ENCODE results near the gene RNF208. TPM values are rescaled to one million over a fixed set of nuclear protein-coding genes. Genes with fewer than 3 reads are reported as not detected.

Gene RNF208
- total RNA-seq, 1 donor from 2014 or later = 31.5 TPM

- no peaks in the 10 kb centered on the region for H3K9me3 ChIP-seq (replicated peaks)
- no peaks in the 10 kb centered on the region for H3K27me3 ChIP-seq (ENCODE audit: low read depth)
- DNase-seq = peak; percentile 93
- H3K36me3 ChIP-seq = peaks cover 57% of the 10 kb centered on the region
- TF ChIP-seq, protein P1, sequence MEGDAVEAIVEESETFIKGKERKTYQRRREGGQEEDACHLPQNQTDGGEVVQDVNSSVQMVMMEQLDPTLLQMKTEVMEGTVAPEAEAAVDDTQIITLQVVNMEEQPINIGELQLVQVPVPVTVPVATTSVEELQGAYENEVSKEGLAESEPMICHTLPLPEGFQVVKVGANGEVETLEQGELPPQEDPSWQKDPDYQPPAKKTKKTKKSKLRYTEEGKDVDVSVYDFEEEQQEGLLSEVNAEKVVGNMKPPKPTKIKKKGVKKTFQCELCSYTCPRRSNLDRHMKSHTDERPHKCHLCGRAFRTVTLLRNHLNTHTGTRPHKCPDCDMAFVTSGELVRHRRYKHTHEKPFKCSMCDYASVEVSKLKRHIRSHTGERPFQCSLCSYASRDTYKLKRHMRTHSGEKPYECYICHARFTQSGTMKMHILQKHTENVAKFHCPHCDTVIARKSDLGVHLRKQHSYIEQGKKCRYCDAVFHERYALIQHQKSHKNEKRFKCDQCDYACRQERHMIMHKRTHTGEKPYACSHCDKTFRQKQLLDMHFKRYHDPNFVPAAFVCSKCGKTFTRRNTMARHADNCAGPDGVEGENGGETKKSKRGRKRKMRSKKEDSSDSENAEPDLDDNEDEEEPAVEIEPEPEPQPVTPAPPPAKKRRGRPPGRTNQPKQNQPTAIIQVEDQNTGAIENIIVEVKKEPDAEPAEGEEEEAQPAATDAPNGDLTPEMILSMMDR (IDR thresholded peaks at IDR 0.05; ENCODE audit: borderline replicate concordance) = no peak
- peaks cover 78% of the 10 kb centered on the region for H3K4me1 ChIP-seq
- H3K27ac ChIP-seq (replicated peaks) = peak within 1 kb of the TSS; percentile 100
- H3K4me3 ChIP-seq = peak within 1 kb of the TSS; percentile 100
- intact Hi-C loops (cut with micrococcal nuclease) = no loop called here
Observed at GRCh38 chr9:137188490-137189296, 33.3 kb downstream of the RNF208 start, which contains the start of the genes ANAPC2 and SSNA1. Gene ANAPC2, minus strand, starts transcription at chr9:137188560. Its CDS starts 28 bp downstream, at chr9:137188532. Gene SSNA1, plus strand, starts transcription at chr9:137188676. Its CDS starts 51 bp downstream, at chr9:137188727.

- Histone ChIP-seq H3K27ac (replicated peaks) (peak overlapping the region; percentile 100), H3K4me3 (peak overlapping the region; percentile 100), H3K9me3 (replicated peaks) (no peaks in the 10 kb centered on the region), H3K27me3 (ENCODE audit: low read depth) (no peaks in the 10 kb centered on the region), H3K4me1 (peaks cover 72% of the 10 kb centered on the region), H3K36me3 (peaks cover 63% of the 10 kb centered on the region)
- intact Hi-C loops (cut with micrococcal nuclease) = no loop called here
- TF ChIP-seq, protein P1 (IDR thresholded peaks at IDR 0.05; ENCODE audit: borderline replicate concordance) = no peak
- no peak for DNase-seq
Observed at GRCh38 chr9:137188086-137188489, 34.0 kb downstream of the RNF208 start.

GRCh38 chr9:137187386-137187785 lies 34.7 kb downstream of the RNF208 start:
- intact Hi-C loops (cut with micrococcal nuclease) = no loop called here
- TF ChIP-seq, protein P1 (IDR thresholded peaks at IDR 0.05; ENCODE audit: borderline replicate concordance) = no peak
- DNase-seq = no peak
- no peaks in the 10 kb centered on the region for H3K9me3 ChIP-seq (replicated peaks)
- peaks cover 68% of the 10 kb centered on the region for H3K36me3 ChIP-seq
- no peaks in the 10 kb centered on the region for H3K27me3 ChIP-seq (ENCODE audit: low read depth)
- H3K4me3 ChIP-seq = peak overlapping the region; percentile 100
- no peak overlapping the region for H3K27ac ChIP-seq (replicated peaks)
- peaks cover 71% of the 10 kb centered on the region for H3K4me1 ChIP-seq

DNA sequence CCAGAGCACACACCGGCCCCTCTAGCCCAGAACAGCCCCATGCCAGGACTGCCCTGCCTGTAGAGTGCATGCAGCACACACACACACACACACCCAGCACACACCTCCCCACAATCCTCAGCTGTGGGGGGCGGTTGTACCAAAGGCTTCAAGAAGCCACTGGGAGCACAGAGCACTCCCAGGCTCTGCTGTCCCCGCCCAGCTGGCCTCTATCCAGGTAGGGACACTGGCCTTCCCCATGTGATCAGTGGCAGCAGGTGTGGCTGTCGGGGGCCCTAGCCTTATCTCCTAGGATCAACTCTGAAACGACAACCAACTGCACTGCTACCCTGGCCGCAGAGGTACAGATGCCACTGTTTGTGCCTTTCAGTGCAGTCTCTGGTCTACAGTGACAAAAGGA lies 35.7 kb downstream of the RNF208 start:
- H3K4me3 ChIP-seq = peak overlapping the region; percentile 100

GRCh38 chr9:137185921-137186320 lies 36.1 kb downstream of the RNF208 start:
- H3K9me3 ChIP-seq (replicated peaks) = no peaks in the 10 kb centered on the region
- peaks cover 59% of the 10 kb centered on the region for H3K4me1 ChIP-seq
- H3K27ac ChIP-seq (replicated peaks) = no peak overlapping the region
- H3K36me3 ChIP-seq = peaks cover 69% of the 10 kb centered on the region
- peak overlapping the region; percentile 100 for H3K4me3 ChIP-seq
- TF ChIP-seq, protein P1 (IDR thresholded peaks at IDR 0.05; ENCODE audit: borderline replicate concordance) = no peak
- intact Hi-C loops (cut with micrococcal nuclease) = no loop called here
- no peak for DNase-seq
- H3K27me3 ChIP-seq (ENCODE audit: low read depth) = no peaks in the 10 kb centered on the region

More for the DNA sequence above, 35.7 kb downstream of the RNF208 start:
- no peaks in the 10 kb centered on the region for H3K27me3 ChIP-seq (ENCODE audit: low read depth)
- peaks cover 69% of the 10 kb centered on the region for H3K36me3 ChIP-seq
- DNase-seq = no peak
- H3K4me1 ChIP-seq = peaks cover 64% of the 10 kb centered on the region
- no peak overlapping the region for H3K27ac ChIP-seq (replicated peaks)
- TF ChIP-seq, protein P1 (IDR thresholded peaks at IDR 0.05; ENCODE audit: borderline replicate concordance) = no peak
- H3K9me3 ChIP-seq (replicated peaks) = no peaks in the 10 kb centered on the region
- intact Hi-C loops (cut with micrococcal nuclease) = no loop called here
